ENCODE data around the gene SPOCK1. TPM values are rescaled to one million over a fixed set of nuclear protein-coding genes. Genes with fewer than 3 reads are reported as not detected.

The SPOCK1 gene
- total RNA-seq, 2 donors from 2014 or later: not detected

DNA sequence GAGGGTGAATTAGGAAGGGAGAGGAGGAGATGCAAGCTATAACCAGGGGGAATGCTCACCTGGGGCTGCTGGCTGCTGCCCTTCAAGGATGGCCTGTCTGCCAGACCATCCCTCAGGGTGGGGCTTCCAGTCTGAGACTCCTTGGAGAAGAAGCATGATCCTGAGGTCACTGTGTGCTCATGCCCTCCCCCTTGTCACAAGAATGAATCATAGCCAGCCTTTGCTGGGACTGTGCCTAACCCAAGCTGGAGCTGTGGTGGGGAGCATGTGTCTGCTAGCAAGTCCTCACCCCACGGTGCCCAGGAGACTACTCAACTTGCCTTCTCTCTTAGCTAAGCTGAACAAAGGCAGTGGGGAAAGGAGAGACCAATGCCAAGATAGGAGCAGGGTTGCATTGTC is 463.6 kb downstream of the SPOCK1 start:
- peaks cover 0 to 1% of the 10 kb centered on the region in 2 donors for H3K9me3 Mint-ChIP-seq
- no peak overlapping the region for H3K4me3 Mint-ChIP-seq
- H3K27ac Mint-ChIP-seq: no peak overlapping the region
- no peaks in the 10 kb centered on the region for H3K4me1 Mint-ChIP-seq (ENCODE audit: low read depth)
- no peak for DNase-seq
- peaks cover 6% of the 10 kb centered on the region for H3K27me3 Mint-ChIP-seq (ENCODE audit: low read depth)
- H3K36me3 Mint-ChIP-seq (ENCODE audit: insufficient read depth in 2 of 2): no peaks in the 10 kb centered on the region
- no peak for ATAC-seq (replicated peaks in 1 of 2)

DNA sequence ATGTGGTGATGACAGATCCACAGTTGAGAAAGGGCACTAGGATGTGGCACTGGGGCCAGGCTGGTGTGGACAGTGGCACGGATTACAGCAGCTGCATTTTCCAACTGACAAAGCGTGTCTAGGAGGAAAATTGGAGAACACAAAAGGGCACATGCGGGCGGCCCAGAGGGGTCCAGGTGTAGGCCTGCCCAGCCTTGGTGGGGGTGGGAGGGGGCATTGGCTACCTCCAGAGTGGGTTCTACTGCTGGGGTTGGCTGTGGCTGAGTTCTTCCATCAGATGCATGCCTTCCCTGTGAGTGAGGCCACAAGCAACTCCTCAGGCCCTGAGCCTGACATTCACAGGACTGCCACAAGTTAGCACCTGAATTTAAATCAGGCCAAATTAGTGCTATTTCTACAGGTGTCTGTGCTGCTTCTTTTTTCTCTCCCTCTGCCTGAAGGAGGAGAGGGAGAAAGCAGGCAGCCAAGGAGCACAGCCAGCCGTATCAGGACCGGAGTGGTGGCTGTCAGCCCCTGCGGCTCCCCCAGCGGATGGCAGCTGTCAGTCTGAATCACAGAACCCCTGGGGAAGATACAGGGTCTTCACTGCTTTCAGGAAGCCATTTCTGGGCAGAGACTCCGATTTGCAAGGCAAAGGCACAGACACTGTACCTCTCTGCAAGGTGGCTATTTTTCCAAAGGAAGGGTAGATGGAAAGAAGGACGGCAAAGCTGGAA is 464.2 kb downstream of the SPOCK1 start:
- H3K27me3 Mint-ChIP-seq (ENCODE audit: low read depth): peaks cover 6% of the 10 kb centered on the region
- no peak for ATAC-seq (replicated peaks in 1 of 2)
- peaks cover 0 to 1% of the 10 kb centered on the region in 2 donors for H3K9me3 Mint-ChIP-seq
- no peaks in the 10 kb centered on the region for H3K4me1 Mint-ChIP-seq (ENCODE audit: low read depth)
- H3K27ac Mint-ChIP-seq: no peak overlapping the region
- H3K36me3 Mint-ChIP-seq (ENCODE audit: insufficient read depth in 2 of 2): no peaks in the 10 kb centered on the region
- no peak for DNase-seq
- no peak overlapping the region for H3K4me3 Mint-ChIP-seq

DNA sequence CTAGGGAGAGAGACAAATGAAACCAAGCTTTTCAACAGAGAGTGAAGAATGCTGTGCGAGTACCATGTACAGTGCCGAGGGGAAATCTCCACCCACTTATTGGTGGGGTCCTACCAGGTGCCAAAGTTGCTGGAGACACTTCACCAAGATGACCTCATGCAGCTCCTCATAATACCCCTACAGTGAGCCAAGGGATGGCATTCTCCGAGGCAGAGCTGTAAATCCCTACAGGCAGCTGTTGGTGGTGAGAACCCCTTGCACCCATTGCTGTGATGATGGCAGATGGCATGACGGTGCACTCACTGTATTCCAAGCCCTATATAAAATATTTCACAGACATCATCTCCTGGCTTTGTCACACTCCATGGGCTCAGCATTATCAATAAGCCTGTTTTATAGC is 464.9 kb downstream of the SPOCK1 start:
- peaks cover 6% of the 10 kb centered on the region for H3K27me3 Mint-ChIP-seq (ENCODE audit: low read depth)
- DNase-seq (no peak), ATAC-seq (replicated peaks in 1 of 2) (no peak)
- H3K4me1 Mint-ChIP-seq (ENCODE audit: low read depth): no peaks in the 10 kb centered on the region
- H3K9me3 Mint-ChIP-seq: peaks cover 0 to 1% of the 10 kb centered on the region in 2 donors
- H3K4me3 Mint-ChIP-seq: no peak overlapping the region
- no peaks in the 10 kb centered on the region for H3K36me3 Mint-ChIP-seq (ENCODE audit: insufficient read depth in 2 of 2)
- no peak overlapping the region for H3K27ac Mint-ChIP-seq

DNA sequence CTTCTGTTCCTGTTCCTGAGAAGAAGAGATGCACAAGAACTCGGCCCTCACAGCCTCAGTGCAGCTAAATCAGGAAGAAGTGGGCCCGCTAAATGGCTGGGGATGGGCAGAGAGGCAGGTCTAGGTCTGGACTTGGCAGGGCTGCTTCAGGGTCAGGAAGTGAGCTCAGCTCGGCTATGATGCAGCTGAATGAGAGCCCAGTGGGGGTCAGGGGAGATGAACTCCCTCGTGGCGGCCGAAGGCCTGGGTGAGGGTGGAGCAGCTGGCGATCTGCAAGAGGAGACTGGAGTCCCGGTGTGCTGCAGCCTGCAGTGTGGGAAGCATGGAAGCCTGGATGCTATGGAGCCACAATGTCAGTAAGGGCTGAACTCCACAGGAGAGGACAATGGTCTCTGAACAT is 466.2 kb downstream of the SPOCK1 start:
- no peak overlapping the region for H3K4me3 Mint-ChIP-seq
- H3K27ac Mint-ChIP-seq: no peak overlapping the region

DNA sequence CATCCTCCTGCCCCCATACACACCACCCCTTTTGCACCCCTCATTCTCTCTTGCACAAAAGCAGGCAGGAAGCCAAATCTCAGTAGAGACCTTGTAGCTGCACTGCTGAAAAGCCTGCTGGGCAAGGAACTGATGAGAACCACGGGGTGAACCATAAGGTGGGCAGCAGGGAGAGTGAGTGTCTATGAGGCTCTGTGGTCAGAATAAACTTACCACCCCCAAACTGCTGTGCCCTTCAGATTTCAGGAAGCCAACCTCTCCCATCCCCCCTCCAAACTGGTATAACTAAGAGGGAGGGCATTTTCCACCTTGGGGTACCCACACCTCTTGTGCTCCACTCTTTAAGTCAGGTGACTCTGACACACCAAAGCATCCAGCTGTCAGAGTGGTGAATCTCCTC is 471.4 kb downstream of the SPOCK1 start:
- peaks cover 6% of the 10 kb centered on the region for H3K27me3 Mint-ChIP-seq (ENCODE audit: low read depth)
- peaks cover 0 to 1% of the 10 kb centered on the region in 2 donors for H3K9me3 Mint-ChIP-seq
- no peak overlapping the region for H3K27ac Mint-ChIP-seq
- ATAC-seq (replicated peaks in 1 of 2): no peak
- no peak overlapping the region for H3K4me3 Mint-ChIP-seq
- no peak for DNase-seq
- H3K36me3 Mint-ChIP-seq (ENCODE audit: insufficient read depth in 2 of 2): no peaks in the 10 kb centered on the region
- H3K4me1 Mint-ChIP-seq (ENCODE audit: low read depth): no peaks in the 10 kb centered on the region

More for the DNA sequence above, 466.2 kb downstream of the SPOCK1 start:
- no peak for DNase-seq
- H3K27me3 Mint-ChIP-seq (ENCODE audit: low read depth): peaks cover 6% of the 10 kb centered on the region
- H3K9me3 Mint-ChIP-seq: peaks cover 0 to 1% of the 10 kb centered on the region in 2 donors
- no peaks in the 10 kb centered on the region for H3K36me3 Mint-ChIP-seq (ENCODE audit: insufficient read depth in 2 of 2)
- no peaks in the 10 kb centered on the region for H3K4me1 Mint-ChIP-seq (ENCODE audit: low read depth)
- ATAC-seq (replicated peaks in 1 of 2): no peak

DNA sequence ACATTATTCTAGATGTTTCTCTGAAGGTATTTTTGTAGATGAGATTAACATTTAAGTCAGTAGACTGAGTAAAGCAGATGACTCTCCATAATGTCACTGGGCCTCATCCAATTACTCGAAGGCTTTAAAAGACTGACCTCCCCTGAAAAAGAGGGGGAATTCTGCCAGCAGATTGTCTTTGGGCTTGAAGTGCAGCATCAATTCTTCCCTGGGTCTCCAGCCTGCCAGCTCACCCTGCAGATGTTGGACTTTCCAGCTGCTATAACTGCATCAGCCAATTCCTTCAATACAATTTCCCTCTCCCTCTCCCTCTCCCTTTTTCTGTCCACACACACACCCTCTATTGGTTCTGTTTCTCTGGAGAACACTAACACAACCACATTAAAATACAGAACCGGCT is 472.8 kb downstream of the SPOCK1 start:
- no peak overlapping the region for H3K27ac Mint-ChIP-seq
- no peaks in the 10 kb centered on the region for H3K4me1 Mint-ChIP-seq (ENCODE audit: low read depth)
- H3K4me3 Mint-ChIP-seq: no peak overlapping the region
- ATAC-seq (replicated peaks in 1 of 2): no peak
- no peaks in the 10 kb centered on the region for H3K9me3 Mint-ChIP-seq
- H3K36me3 Mint-ChIP-seq (ENCODE audit: insufficient read depth in 2 of 2): no peaks in the 10 kb centered on the region
- DNase-seq: no peak
- no peaks in the 10 kb centered on the region for H3K27me3 Mint-ChIP-seq (ENCODE audit: low read depth)

DNA sequence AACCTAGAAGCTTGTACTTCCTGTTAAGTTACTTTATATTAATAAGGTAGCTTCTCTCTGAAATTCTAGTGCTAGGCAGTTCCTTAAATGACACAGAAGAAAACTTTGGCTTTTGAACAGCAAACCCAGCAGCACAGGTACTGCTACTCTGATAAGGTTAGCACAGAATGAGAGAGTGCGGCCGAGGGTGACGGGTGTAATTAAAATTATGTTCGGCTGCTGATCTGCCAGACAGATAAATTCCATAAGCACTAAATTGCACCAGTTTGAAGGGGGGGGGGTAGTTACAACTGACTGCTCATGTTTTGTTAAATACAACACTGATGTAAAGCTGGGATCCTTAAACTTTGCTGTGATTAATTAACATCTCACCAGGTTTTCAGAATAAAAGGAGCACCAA is 475.1 kb downstream of the SPOCK1 start:
- Mint-ChIP-seq H3K9me3 (no peaks in the 10 kb centered on the region), H3K4me1 (ENCODE audit: low read depth) (no peaks in the 10 kb centered on the region), H3K4me3 (no peak overlapping the region), H3K27ac (no peak overlapping the region), H3K36me3 (ENCODE audit: insufficient read depth in 2 of 2) (no peaks in the 10 kb centered on the region), H3K27me3 (ENCODE audit: low read depth) (no peaks in the 10 kb centered on the region)
- no peak for ATAC-seq (replicated peaks in 1 of 2)
- DNase-seq: no peak

DNA sequence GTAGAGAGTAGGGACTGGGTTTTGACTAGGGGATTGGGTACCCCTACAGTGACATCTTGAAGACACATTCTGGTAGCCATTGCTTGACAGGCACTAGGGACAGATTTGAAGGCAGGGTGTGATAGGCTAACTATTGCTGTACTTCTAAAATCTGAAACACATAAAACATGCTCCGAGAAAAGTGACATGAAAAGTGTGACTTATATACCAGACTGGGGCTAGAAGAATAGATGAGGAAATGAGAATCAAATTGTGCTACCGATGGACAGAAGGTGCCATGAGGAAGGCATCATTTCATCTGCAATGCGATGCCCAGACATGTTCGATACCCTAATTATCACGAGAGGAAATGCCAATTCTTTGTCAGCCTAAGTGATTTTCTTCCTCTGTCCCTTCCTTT is 475.8 kb downstream of the SPOCK1 start:
- no peak for DNase-seq
- no peak overlapping the region for H3K4me3 Mint-ChIP-seq
- H3K36me3 Mint-ChIP-seq (ENCODE audit: insufficient read depth in 2 of 2): no peaks in the 10 kb centered on the region
- no peak for ATAC-seq (replicated peaks in 1 of 2)
- H3K27me3 Mint-ChIP-seq (ENCODE audit: low read depth): no peaks in the 10 kb centered on the region
- no peaks in the 10 kb centered on the region for H3K9me3 Mint-ChIP-seq
- no peak overlapping the region for H3K27ac Mint-ChIP-seq
- H3K4me1 Mint-ChIP-seq (ENCODE audit: low read depth): no peaks in the 10 kb centered on the region

DNA sequence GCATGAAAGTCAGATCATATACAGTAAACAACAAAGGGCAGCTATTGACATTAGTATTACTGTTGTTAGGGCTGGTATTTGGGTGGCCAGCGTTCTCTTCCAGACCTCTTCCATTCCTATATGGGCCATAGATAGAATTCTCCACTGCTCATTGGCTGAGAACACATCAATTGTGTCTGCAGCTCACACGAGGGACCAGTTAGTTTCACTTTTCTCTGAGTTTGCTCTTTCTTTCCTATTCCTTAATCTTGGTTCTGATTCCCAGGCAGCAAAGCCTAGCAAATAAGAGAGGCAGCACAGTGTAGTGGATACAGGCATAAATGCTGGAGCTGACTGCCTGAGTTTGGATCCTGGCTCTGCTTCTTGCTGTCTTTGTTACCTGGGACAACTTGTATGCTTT is 476.4 kb downstream of the SPOCK1 start:
- Mint-ChIP-seq H3K27me3 (ENCODE audit: low read depth) (no peaks in the 10 kb centered on the region), H3K27ac (no peak overlapping the region), H3K4me1 (ENCODE audit: low read depth) (no peaks in the 10 kb centered on the region), H3K36me3 (ENCODE audit: insufficient read depth in 2 of 2) (no peaks in the 10 kb centered on the region), H3K4me3 (no peak overlapping the region), H3K9me3 (no peaks in the 10 kb centered on the region)
- ATAC-seq (replicated peaks in 1 of 2) (no peak), DNase-seq (no peak)

DNA sequence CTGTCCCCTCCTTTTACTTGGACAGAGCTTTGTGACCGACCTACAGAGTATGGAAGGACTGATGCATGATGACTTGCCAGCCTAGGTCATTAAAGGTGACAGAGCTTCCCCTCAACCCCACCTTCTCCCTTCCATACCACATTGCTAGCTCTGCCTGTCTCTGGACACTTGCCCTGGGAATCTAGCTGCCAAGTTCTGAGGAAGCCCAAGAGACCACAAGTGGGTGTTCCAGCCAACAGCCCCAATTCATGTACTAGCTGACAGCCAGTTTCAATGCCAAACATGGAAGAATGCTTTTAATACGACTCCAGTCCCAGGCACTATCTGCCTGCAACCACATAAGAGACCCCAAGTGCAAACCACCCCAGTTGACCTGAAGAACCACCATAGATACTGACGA is 477.1 kb downstream of the SPOCK1 start:
- Mint-ChIP-seq H3K9me3 (no peaks in the 10 kb centered on the region), H3K36me3 (ENCODE audit: insufficient read depth in 2 of 2) (no peaks in the 10 kb centered on the region), H3K4me1 (ENCODE audit: low read depth) (no peaks in the 10 kb centered on the region), H3K27ac (no peak overlapping the region), H3K27me3 (ENCODE audit: low read depth) (no peaks in the 10 kb centered on the region), H3K4me3 (no peak overlapping the region)
- DNase-seq (no peak), ATAC-seq (replicated peaks in 1 of 2) (no peak)

DNA sequence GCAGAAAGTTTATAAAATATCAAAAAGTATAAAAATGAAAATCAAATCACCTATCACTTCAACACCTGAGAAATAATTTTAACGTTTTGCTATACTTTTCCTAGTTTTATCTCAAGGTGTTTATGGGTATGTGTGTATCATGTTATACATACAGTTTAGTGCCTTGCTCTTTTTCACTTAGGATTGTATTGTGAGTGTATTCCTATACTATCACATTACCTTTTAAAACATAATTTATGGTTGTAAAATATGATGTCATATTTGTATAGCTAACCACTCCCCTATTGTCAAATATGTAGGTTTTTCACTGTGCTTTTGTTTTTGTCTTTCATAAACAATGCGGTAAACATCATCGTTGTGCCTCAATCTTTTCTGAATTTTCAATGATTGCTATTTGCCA is 479.9 kb downstream of the SPOCK1 start:
- Mint-ChIP-seq H3K27me3 (ENCODE audit: low read depth) (no peaks in the 10 kb centered on the region), H3K36me3 (ENCODE audit: insufficient read depth in 2 of 2) (no peaks in the 10 kb centered on the region), H3K4me1 (ENCODE audit: low read depth) (no peaks in the 10 kb centered on the region), H3K9me3 (no peaks in the 10 kb centered on the region), H3K4me3 (no peak overlapping the region), H3K27ac (no peak overlapping the region)
- DNase-seq (no peak), ATAC-seq (replicated peaks in 1 of 2) (no peak)

DNA sequence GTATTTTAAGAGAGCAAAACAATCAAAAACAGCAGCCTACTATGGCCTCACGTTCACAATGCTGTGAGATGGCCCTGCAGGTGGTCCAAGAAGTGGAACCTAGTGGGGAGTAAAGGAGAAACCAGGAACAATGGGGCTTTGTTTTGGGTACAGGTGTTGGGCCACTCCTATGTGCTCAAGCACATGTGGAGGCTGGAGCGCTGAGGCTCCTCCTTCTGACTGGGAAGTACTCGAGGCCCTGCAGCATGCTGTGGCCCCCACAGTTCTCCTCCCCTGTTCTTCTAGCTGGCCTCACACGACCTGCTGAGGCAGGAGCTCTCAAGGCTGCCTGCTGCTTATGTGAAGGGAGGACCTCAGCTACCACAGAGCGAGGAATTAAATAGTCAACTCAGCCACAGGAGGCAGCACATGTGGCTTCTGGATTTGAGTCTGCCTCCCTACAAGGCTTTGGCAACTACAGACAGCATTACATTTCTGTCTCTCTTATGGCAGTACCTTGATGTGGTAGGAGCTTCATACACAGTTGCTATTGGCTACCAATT is 482.3 kb downstream of the SPOCK1 start:
- Mint-ChIP-seq H3K9me3 (peaks cover 0 to 2% of the 10 kb centered on the region in 2 donors), H3K27me3 (ENCODE audit: low read depth) (no peaks in the 10 kb centered on the region), H3K4me1 (ENCODE audit: low read depth) (no peaks in the 10 kb centered on the region), H3K36me3 (ENCODE audit: insufficient read depth in 2 of 2) (no peaks in the 10 kb centered on the region), H3K27ac (no peak overlapping the region), H3K4me3 (no peak overlapping the region)
- DNase-seq (no peak), ATAC-seq (replicated peaks in 1 of 2) (no peak)

DNA sequence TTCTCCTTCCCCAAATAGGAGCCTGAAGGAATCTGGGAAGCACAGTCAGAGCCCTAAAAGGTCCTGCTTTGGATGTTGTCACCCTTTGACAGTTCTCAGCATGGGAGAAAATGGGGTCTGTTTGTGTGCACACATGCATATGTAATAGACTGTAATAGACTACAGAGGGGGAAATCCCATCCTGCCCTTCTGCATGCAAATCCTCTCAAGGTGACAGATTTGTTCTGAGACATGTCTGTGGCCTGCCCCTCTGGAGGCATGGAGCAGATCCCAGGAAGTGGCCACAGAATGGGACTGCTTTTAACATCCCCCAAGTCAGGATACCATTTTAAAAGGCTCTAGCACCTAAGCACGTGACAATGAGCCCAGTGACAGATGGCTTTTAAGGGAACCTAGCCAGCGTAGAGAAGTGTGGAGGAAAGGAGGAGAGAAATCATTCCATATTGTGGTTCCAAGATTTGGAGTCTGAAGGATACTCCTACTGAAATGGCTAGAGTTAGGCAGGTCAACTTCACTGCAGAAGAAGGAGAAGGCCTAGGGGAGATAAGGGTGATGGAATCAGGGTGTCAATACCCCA is 483.5 kb downstream of the SPOCK1 start:
- no peak for ATAC-seq (replicated peaks in 1 of 2)
- no peaks in the 10 kb centered on the region for H3K4me1 Mint-ChIP-seq (ENCODE audit: low read depth)

DNA sequence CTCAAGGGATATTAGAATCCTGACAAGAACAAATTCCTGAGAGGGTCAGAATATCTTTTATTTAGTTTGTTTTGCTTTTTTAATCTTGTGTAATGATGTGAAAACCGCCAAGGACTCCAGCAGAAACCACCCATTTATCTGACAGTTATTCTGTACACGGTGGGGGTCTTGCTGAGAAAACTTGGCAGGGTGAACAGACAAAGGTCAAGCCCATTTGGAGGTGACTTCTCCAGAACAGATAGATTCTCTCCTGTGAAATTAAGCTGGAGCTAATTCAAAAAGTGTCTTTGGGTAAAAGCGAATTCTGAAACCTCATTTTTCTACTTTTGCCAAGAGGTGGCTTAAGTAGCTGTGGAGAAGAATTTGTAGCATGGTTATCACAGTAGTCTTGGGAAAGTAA is 484.4 kb downstream of the SPOCK1 start:
- no peak for DNase-seq
- Mint-ChIP-seq H3K27me3 (ENCODE audit: low read depth) (no peaks in the 10 kb centered on the region), H3K4me3 (no peak overlapping the region), H3K9me3 (peaks cover 0 to 2% of the 10 kb centered on the region in 2 donors), H3K4me1 (ENCODE audit: low read depth) (no peaks in the 10 kb centered on the region), H3K36me3 (ENCODE audit: insufficient read depth in 2 of 2) (no peaks in the 10 kb centered on the region), H3K27ac (no peak overlapping the region)
- no peak for ATAC-seq (replicated peaks in 1 of 2)

More for the DNA sequence above, 483.5 kb downstream of the SPOCK1 start:
- no peaks in the 10 kb centered on the region for H3K27me3 Mint-ChIP-seq (ENCODE audit: low read depth)
- no peak overlapping the region for H3K27ac Mint-ChIP-seq
- peaks cover 0 to 2% of the 10 kb centered on the region in 2 donors for H3K9me3 Mint-ChIP-seq
- DNase-seq: no peak
- H3K4me3 Mint-ChIP-seq: no peak overlapping the region
- no peaks in the 10 kb centered on the region for H3K36me3 Mint-ChIP-seq (ENCODE audit: insufficient read depth in 2 of 2)

Data from activated T-cell treated with anti-CD3 and anti-CD28 coated beads, Interleukin-2, amount 50 U/mL, for 72 hours (primary cell).